ENCODE data around the gene GSTO2.

The GSTO2 gene

DNA sequence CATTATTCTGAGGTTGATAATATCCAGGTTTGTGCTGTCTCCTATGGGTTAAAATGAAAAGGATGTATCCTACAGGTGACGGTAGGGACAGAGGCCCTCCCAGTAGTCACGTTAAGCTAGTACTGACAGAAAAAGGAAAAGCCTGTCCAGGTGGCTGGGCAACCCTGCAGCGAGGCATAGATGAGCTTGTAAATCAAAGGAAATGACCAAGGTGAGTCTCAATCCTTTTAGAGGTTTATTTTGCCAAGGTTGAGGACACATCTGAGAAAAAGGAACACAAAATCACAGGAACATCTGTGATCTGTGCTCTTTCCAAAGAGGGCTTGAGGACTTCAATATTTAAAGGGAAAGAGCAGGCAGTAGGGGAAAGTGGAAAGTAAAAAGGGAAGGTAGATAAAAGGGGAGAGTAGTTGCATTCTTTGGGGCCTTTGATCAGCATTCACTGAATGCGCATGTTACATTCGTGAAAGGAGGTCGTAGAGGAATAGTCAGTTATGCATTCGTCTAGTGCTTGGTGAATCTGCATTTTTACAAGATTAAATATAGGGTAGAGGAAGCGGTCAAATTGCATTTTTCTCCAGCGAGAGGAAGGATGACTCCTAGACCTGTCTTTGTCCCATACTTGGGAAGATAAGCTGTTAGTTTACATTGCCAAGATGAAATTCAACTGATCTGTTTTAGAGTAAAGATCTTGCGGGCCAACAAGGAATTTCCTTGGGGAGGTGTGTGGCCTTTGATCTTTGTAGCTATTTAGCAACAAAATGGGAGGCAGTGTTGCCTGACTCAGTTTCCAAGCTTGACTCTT is 15.2 kb upstream of the GSTO2 start:
- DNase-seq (ENCODE audit: low read depth, low spot score) = no peak

DNA sequence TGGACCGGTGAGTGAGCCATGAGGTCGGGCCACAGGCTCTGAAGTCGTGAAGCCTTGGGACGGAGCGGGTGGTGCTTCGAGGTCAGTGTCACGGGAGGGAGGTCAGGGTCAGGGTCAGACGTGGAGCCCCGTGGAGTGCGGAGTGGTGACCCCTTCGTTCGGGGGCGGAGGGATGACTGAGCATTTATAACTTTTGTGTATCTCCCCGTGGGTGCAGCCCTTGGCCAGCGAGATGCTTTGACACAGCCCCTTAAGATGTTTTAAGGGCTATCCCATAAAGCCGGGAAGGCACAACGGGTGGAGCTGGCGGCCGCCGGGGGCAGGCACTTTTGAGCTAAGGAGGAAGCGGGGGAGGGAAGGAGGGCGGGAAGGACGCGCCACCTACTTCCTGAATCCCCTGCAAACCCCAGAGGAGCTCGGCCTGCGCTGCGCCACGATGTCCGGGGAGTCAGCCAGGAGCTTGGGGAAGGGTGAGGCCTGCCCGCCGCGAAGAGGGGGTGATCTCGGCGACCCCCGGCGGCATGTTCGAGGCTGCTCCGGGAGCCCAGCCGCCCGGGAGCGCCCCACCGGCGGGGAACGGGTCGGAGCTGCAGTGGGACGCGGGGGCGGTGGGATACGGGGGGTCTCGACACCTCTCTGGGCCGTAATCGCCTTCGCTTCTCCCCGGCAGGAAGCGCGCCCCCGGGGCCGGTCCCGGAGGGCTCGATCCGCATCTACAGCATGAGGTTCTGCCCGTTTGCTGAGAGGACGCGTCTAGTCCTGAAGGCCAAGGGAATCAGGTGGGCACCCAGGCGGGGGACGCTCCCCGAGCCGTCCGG is 14.3 kb upstream of the GSTO2 start, which contains the start of gene GSTO1:
GSTO1 (plus strand) TSS at position 400 of the 818 bp plus-strand sequence; CDS start at position 437, 37 bp downstream.
- peak; percentile 78 for DNase-seq (ENCODE audit: low read depth, low spot score)

DNA sequence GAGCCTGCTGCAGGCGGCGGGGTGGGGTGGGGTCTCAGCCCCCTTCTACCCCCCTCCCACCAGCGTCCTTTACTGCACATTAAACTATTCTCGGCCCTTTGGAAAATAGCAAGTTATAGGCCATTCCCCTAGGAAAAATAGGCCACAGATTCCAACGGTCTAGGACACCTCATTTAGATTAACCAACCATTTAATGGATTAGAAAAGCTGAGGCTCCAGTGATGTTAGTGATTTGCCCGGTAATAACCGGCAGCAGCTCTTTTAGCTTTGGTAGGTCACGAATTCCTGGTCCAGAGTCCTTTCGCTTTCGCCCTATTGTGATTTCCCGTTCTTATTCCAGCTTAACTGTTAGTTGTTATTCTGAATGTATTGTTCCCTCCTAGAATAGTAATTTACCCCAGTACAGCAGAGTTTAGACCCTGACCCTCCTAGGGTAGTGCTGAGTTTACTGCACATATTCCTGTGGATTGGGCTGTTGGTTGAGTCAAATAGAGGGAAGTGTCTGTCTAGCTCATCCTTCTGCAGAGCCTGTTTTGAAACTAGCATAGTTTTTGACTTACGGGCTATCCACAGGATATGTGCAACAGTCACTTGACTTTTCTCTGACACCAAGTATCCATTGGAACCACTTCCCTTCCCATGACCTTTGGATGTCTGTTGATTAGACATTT is 13.5 kb upstream of the GSTO2 start:
- DNase-seq (ENCODE audit: low read depth, low spot score) = peak; percentile 58

DNA sequence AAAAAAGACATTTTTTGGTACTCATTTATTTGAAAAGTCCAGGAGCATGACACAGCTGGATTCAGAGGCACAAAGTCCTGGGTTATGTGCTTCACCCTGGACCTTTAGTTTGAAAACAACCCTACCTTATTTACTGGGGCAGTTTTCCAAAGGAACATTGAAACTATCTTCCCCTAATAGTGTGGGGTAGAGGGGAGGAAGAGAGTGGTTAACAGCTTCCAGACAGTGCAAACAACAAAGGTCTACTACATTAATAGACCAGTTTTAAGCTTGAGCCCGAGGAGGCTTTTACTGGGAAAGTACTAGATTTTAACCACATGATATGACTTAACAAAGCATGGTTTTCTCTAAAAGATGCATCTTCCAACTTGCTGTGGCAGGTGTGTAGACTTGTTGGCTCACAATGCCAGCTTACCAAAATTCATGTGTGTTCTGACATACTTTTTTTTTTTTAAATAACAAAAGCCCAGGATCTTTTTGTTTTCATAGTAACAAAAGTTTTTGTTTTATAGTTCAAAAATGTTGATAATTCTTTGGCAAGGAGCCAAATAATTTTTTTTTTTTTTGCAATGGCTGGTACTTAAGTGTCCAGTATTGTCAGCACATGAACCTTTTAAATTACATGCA is 12.5 kb upstream of the GSTO2 start:
- DNase-seq (ENCODE audit: low read depth, low spot score) = no peak

DNA sequence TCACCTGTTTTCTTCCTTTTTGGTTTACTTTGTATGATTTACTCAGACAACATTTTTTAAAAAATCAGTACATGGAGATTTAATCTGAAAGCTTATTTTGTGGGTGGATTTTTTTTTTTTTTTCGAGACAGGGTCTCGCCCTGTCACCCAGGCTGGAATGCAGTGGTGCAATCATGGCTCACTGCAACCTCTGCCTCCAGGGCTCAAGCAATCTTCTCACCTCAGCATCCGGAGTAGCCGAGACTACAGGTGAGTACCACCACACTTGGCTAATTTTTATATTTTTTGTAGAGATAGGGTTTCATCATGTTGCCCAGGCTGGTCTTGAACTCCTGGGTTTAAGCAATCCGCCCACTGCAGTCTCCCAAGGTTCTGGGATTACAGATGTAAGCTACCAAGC is 11.7 kb upstream of the GSTO2 start:
- no peak for DNase-seq (ENCODE audit: low read depth, low spot score)

DNA sequence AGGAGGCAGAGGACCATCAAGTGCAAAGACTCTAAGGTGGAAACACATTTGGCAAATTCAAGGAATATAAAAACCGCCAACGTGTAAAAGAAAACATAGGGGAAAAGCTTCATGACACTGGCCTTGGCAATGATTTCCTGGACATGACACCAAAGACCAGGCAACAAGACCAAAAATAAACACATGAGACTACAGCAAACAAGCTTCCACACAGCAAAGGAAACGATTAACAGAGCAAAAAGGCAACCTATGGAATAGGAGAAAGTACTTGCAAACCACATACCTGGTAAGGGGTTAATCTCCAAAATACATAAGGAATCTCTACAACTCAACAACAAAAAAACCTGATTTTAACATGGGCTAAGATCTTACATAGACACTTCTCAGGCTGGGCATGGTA is 10.8 kb upstream of the GSTO2 start:
- DNase-seq (ENCODE audit: low read depth, low spot score) = no peak

DNA sequence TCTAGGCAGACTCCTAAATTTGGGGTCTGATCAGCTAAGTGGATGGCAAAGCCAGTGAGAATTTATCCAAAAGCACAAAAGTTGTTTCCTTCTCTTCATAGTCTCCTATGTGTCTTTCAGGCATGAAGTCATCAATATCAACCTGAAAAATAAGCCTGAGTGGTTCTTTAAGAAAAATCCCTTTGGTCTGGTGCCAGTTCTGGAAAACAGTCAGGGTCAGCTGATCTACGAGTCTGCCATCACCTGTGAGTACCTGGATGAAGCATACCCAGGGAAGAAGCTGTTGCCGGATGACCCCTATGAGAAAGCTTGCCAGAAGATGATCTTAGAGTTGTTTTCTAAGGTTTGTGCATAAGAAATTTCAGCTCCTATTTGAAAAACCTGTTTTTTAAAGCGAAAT is 9.5 kb upstream of the GSTO2 start:
- DNase-seq (ENCODE audit: low read depth, low spot score) = no peak

DNA sequence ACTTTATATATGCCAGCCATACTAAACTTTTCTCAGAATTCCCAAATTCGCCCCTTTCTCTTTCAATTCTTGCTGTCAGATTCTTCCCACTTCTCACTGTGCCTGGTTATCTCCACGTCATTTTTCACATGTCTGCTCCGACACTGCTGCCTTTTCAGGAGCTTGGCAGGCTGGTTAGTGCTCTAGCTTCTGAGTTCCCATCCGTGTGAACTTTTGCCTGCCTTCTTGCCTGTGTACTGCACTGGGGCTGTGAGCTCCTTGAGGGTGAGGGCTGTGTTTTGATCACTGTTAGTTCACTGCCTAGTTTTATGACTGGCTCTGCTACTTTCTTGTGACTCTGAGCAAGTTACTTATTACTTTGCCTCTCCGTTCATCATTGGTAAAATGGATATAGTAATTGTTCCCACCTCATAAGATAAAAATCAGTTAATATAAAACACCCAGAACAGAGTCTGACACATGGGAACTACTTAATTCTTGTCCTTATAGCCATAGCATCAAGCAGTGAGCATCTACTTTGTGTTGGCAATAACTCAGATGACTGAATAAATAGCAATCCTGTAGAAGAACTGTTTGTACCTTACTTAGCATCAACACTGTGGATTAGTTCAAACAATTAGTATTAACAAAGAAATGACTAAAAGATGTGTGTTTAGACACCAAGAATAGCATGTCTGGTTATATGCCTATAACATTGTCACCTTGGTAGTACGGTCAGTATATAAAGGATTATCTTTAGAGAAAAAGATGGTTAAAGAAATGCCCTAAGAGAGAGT is 8.8 kb upstream of the GSTO2 start:
- peak; percentile 41 for DNase-seq (ENCODE audit: low read depth, low spot score)

DNA sequence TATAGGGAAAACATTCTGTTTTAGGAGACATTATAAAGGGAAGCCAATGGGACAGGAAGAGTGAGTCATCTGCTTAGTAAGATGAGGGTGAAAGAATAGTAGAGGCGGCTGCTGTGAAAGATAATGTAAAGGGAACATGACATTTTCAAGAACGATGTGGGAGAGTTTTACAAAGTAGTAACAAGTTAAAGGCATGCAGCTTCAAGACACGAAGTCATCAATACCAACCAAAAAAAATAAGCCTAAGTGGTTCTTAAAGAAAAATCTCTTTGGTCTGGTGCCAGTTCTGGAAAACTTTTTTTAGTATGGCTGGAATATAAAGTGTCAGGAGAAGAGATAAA is 8.2 kb upstream of the GSTO2 start:
- peak; percentile 40 for DNase-seq (ENCODE audit: low read depth, low spot score)

DNA sequence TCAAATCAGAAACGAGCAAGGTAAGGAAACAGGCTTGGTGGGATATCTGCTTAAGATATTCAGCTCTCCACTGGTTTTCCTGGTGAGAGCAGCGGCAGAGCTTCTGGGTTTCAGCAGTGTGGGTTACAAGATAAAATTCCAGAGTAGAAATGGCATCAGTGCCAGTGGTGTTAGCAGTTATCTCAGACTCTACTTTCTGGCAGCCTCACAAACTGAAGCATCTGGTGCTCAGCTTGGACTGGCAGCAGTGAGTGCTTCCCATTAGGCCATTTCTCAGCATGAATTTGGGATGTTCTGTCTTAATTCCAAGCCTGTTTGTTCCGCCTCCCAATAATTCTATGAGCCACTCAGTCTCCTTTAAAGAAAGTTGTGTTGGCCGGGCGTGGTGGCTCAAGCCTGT is 6.9 kb upstream of the GSTO2 start:
- no peak for DNase-seq (ENCODE audit: low read depth, low spot score)

DNA sequence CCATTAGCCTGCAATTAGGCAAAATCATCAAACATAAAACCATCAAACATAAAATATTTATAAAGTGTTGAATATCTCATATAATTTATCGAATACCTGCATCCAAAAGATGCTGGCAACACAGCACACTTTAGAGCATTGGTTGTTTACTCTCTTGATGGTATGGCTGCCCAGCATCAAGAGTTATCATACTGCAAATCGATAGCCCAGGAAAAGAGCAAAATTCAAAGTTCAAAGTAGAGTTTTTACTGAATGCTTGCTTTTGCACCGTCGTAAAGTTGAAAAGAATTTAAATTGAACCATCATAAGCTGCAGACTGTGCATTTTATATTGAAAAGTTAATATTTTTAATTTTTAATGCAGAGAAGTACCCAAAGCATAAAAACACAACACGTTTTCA is 4.2 kb upstream of the GSTO2 start:
- DNase-seq (ENCODE audit: low read depth, low spot score) = no peak

DNA sequence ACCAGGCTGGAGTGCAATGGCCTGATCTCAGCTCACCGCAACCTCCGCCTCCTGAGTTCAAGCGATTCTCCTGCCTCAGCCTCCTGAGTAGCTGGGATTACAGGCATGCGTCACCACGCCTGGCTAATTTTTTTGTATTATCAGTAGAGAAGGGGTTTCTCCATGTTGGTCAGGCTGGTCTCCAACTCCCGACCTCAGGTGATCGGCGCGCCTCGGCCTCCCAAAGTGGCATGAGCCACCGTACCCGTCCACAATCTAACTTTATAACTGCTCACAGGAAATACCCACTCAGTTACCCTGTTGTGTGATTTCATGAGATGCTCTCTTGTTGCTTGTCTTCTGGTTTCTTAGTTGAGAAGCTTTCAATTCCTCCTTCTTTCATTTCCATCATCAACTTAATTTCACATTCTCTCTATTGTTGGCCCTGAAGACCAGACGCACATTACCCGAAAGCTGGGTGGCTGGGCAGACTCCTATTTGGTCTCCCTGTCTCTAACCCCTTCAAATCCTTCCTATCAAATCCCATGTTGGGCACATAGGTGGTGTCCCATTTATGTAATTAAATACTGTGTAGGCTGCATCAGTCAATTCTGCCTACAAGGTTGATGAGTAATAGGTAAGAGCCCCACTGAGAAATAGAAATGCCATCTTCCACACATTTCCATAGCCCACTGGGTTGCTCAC is 1.1 kb upstream of the GSTO2 start:
- DNase-seq (ENCODE audit: low read depth, low spot score) = no peak

DNA sequence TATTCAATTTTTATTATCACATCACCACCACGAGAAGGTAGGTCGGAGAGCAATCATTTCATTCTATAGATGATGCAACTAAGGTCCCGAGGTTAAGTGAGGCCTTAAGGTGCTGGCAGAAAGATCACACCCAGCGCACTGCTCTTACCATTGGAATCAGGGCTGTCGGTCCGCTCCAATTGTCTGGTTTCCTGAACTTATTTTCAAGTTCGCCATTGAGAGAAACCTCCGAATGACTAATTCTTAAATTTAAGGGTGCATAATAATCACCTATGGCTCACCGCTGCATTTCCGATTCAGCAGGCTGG is 625 bp upstream of the GSTO2 start:
- DNase-seq (ENCODE audit: low read depth, low spot score) = no peak

DNA sequence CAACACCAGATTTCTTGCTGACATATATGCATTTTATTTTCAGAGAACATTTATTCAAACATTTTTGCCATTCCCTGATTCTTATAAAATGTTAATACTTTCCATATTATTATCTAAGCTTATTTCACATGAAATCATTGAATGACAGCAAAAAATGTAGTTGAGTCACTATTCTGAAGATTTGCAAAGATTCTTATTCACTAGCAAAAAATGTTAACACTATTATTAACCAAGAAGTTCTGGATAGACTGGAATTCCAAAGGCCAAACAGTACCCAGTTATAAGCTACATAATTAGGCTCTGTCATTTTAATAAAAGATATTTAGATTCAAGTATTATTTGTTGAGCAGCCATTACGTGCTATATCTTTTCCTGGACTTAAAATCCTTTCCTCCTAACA is 4.3 kb downstream of the GSTO2 start:
- no peak for DNase-seq (ENCODE audit: low read depth, low spot score)

DNA sequence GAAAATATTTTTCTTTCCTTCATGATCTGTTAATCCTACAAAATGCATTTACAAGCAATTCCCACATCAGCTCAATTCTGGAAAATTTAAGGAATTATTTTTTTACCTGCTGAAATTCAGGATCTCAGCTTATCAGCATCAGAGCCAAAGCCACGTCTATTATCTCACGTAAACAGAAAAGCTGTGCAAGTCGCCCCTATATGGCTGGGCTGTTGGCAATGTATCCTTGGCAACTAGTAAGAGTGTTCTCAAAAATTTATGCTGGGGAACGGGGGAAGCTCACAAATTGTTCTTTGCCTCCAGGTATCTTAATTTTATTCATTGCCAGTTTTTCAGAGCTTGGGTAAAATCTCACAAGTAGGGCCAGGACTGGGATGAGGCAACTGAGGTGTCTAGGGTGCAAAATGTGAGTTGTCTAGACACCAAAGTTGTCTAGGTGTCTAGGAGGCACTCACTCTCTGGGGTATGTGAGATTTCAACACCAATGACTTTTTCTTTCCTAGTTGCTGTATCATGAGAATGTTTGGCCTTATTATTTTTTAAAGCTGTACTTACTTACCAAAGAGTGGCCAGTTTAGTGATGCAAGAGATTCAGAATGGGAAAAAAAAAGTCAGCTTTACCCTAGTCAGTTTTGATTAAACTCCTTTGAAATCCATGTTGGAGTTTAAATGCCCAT is 5.1 kb downstream of the GSTO2 start:
- DNase-seq (ENCODE audit: low read depth, low spot score) = no peak

DNA sequence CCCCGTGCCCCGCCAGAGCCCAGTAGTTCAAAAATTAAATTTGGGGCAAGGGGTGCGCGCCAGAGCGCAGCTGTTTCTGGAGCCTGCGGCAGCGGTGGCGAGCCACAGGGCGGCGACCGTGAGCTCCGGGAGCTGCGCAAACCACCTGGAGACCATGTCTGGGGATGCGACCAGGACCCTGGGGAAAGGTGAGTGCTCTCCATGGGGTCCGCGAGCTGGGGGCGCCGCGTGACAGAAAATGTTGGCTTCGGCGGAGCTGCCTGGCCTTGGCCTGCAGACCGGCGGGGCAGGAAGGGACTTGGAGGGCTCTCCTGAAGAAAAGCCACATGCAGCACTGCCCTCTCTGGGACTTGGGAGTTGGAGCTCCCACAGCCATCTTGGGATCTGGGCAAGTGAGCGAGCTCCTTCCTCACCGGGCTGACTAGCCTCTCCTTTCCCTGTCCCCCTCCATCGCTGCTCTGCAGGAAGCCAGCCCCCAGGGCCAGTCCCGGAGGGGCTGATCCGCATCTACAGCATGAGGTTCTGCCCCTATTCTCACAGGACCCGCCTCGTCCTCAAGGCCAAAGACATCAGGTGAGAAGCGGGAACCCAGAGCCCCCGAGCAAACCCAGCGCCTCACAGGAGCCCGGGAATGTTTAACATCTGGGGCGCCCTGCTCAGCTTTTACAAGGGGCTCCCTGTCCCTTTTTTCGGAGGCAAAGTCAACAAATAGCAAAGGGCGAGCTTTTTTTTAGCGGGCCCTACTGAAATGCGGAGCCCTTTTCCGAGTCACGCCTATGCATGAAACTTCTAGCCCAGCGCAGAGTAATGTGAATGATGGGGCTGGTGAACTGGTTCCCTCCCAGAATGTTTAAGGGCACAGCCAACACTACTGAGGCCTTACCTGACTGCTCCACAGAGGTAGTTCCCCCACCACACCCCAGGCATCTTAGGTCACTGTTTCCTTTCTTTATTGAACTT is 6.1 kb downstream of the GSTO2 start:
- DNase-seq (ENCODE audit: low read depth, low spot score) = peak; percentile 67

DNA sequence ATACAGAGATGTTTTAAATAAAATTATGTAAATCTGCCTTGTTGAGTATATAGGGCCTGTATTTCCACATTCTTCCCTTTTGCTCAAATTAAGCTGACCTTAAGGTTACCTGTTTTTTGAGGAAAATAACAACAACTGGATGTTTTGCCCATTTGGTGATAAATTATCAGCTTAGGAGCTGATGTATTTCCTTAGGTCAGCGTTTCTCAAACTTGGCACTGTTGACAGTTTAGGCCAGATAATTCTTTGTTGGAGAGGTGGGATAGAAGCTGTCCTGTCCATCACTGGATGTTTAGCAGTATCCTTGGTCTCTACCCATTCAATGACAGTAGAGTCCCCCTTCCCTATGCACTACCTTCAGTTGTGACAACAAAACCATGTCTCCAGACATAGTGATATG is 7.2 kb downstream of the GSTO2 start:
- DNase-seq (ENCODE audit: low read depth, low spot score) = no peak

DNA sequence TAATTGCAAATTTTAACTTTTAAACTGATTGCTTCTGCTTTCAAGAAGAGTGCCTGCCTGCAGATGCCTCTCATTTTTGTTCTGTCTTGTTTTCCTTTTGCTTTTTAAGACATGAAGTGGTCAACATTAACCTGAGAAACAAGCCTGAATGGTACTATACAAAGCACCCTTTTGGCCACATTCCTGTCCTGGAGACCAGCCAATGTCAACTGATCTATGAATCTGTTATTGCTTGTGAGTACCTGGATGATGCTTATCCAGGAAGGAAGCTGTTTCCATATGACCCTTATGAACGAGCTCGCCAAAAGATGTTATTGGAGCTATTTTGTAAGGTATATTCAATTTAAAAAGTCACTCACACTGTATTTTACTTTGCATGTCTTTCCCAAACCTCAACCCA is 8.8 kb downstream of the GSTO2 start:
- DNase-seq (ENCODE audit: low read depth, low spot score) = no peak

Data from astrocyte of the hippocampus (primary cell).